Activated CD8-positive, alpha-beta memory T cell treated with anti-CD3 and anti-CD28 coated beads for 48 hours (primary cell): ENCODE measurements around the gene TBX20.

ENCODE experiments used
- DNase-seq, 3 experiments: peaks; one replicate each; pipeline ENCODE4 v3.0.0-alpha.2; 2020; ENCODE audit warnings: low read depth in 2 of 3, low spot score in 2 of 3

TBX20 gene

GRCh38 chr7:35253710-35254495 is at the start of gene TBX20:
Gene TBX20, minus strand, starts transcription at chr7:35254100. Its CDS starts 480 bp downstream, at chr7:35253620.
- no peak for DNase-seq

- DNase-seq: no peak
Observed at GRCh38 chr7:35289376-35289775, 35.5 kb upstream of the TBX20 start.

DNA sequence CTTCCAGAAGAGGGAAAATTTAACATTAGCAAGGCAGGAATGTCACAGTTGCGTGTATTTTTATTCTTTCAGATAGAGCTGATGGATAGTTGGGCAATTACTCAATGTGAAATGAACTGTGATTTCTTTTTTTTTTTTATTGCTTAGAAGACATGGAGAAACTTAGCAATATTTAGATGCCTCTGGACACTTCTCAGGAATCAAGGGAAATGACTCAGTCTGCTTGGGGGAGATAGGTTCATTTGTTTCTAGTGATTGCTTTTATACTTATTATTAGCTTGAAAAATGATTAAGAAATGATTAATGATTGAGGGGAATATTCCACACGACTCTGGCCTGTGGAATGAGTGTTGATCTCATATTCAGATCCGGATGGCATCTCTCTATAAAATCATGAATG is 33.1 kb upstream of the TBX20 start:
- DNase-seq: no peak

- no peak for DNase-seq
Observed at GRCh38 chr7:35286422-35286821, 32.5 kb upstream of the TBX20 start.

DNA sequence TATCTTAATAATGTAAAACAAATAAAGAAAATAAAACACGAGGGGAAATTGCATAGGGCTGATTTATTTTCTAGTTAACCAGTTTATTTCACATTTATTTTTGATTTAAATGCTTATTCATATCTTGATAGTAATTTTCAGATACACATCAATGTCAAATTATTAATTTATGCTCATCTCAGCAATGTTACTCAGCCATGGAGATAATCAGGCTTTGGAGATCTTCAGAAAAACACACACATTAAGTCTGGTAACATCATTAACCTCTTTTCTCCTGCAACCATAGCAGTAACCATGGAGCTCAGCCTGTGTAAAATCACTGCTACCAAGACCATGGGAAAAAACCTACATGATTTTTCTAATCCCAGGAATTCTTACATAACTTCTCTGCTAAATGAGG is 31.9 kb upstream of the TBX20 start:
- DNase-seq: no peak

DNA sequence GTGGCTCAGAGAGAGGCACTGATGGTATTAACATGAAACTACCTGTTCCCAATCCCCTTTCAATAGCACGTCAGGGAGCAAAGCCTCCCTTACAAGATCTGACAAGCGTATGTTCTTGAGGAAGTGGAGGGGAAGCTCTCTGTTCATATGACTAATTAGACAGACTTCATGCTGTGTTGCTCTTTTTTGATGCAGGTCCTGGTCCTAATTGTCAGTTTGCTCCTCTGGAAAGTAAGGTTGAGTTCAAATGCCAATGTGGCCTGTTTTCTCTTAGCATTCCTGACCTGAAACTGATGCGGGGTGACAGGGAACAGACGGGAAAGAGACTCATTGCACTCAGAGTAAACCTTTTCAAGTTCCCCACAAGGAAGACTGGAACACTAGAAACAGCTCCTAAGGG is 27.0 kb upstream of the TBX20 start:
- no peak for DNase-seq

DNA sequence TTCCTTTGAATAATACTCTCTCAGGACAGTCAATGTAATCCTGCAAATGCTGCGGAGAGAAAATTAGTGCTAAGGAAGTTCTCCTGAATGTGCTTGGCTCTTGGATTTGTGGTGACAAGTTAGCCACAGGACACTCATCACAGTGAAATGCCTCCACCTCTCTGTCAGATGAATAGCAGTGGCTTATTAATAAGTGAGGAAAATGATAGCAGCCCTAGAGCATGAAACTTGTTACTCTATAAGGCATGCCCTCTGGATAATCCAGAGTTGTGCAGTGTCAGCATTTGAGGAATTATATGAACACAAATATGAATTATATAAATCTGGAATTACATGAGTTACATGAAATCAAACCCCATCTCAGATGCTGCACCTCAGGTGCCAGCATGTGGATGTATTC is 23.5 kb upstream of the TBX20 start:
- no peak for DNase-seq

- no peak for DNase-seq
Observed at GRCh38 chr7:35272246-35272645, 18.3 kb upstream of the TBX20 start.

- no peak for DNase-seq
Observed at GRCh38 chr7:35268953-35269352, 15.1 kb upstream of the TBX20 start.

DNA sequence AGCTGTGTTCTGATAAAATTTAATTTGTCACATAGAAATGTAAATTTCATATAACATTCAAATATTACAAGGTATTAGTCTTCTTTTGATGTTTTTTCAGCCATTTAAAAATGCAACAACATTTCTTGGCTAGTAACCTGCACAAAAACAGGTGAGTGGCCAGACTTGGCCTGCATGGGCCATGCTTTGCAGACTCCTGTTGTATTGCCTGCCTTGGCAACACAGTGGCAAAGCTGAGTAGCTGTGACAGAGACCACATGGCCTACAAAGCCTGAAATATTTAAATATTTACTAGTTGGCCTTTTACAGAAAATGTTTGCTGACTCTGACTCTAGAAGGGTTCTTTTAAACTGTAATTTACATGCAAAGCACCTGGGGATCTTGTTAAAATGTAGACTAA is 13.5 kb upstream of the TBX20 start:
- no peak for DNase-seq

DNA sequence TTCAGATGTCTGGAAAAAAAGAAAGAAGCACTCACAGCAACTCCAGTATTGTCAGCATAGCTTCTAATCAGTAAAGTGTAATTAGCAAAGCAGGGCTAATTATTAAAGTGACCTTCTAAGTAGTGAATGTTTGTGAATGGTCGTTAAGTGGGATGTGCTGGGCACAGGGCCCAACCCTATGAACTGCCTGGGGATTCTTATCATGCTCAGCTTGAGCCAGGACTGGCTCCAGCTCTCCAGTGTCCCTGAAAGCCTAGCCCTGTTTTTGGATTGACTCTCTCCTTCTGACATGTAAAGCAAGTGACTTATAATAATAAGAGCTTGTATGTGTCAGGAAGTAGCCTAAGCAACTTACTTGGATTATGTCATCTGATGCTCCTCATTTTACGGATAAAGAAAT is 9.5 kb upstream of the TBX20 start:
- no peak for DNase-seq

DNA sequence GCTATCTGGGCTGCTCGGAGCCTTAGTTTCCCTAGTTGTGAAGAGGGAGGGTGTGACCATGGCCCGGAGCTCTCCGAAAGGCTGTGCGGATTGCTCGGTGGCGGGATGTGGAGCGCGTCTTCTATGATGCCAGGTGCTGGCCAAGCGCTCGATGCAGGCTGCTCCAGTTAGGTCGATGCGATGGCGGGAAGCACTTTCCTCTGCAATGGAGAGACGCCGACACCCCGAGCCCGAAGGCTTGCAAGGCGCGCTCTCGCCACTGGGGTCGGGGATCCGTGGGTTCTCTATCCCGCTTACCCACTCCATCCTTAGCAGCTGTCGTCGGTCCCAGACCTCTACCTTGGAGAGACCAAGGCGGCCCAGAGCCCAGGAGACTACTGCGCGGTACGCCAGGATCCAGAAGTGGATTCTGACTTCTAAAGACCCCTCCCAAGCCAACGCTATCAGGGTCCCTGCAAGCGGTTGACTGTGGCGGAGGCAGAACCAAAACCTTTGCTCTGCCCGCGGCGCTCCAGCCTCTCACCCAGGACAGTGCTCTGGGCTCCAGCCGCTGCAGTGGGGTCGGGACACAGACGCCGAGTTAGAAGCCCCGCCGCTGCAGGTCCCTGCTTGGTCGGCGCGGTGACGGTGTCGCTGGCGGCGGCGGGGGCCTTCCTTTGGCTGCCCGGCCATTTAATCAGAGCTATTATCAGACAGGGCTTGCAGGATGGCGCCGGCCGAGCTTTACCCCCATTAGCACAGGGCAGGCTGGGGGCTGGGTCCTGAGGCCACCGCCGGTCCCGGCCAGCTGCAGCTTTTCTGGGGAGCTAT is 7.8 kb upstream of the TBX20 start:
- no peak for DNase-seq

DNA sequence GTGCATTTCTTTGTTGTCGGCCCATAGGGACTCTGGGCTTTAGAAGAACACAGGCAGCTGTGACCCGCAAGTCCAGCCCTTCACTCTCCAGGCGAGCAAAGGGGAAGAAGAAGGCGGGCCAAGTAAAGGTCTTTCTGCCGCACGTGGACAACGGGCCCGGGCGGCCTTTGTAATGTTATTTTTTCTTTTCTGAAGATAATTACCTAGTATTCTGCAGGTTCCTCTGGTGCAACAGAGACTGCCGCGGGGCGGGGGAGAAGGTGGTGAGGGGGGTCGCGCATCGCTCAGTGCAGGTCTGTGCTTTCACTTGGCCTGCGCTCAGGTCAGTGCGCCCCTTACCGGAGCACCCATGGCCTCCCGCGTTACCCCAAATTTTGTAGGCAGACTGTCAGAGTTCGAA is 7.1 kb upstream of the TBX20 start:
- no peak for DNase-seq

DNA sequence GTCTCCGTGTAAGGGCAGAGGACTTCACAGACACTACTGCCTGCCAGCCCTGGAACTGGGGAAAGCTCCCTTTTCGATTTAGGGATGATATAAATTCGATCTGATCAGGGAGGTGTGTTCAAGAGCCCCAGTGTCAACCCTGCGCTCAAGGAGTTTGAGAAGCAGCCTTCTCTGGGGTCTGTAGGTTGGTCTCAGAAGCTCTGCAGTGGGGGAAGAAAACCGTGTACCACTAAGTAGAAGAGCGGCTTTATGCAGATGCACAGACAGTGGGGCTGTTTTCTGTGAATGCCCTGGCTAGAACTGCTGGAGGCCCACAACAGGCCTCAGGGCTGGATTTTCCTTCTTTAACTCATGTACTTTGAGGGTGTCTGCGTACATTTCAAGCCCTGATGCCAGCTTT is 6.3 kb upstream of the TBX20 start:
- no peak for DNase-seq

DNA sequence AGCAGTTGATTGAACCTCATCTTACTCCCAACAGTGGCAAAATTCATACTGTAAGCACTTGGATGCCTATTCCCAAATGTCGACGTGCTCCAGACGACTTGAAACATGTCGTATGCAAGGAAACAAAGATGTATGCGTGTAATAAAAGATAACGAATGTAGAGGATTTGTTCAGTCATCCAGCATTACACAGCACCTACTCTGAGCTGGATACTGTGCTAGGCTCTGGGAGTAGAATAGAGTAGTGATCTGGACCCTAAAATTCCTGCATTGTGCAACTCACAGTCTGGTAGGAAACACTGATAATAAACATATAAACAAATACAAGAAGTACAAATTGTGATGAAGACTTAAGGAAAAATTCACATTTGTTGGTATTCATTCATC is 5.6 kb upstream of the TBX20 start:
- DNase-seq: no peak

GRCh38 chr7:35258868-35259522 is 5.1 kb upstream of the TBX20 start:
- no peak for DNase-seq

GRCh38 chr7:35258125-35258867 is 4.4 kb upstream of the TBX20 start:
- no peak for DNase-seq

DNA sequence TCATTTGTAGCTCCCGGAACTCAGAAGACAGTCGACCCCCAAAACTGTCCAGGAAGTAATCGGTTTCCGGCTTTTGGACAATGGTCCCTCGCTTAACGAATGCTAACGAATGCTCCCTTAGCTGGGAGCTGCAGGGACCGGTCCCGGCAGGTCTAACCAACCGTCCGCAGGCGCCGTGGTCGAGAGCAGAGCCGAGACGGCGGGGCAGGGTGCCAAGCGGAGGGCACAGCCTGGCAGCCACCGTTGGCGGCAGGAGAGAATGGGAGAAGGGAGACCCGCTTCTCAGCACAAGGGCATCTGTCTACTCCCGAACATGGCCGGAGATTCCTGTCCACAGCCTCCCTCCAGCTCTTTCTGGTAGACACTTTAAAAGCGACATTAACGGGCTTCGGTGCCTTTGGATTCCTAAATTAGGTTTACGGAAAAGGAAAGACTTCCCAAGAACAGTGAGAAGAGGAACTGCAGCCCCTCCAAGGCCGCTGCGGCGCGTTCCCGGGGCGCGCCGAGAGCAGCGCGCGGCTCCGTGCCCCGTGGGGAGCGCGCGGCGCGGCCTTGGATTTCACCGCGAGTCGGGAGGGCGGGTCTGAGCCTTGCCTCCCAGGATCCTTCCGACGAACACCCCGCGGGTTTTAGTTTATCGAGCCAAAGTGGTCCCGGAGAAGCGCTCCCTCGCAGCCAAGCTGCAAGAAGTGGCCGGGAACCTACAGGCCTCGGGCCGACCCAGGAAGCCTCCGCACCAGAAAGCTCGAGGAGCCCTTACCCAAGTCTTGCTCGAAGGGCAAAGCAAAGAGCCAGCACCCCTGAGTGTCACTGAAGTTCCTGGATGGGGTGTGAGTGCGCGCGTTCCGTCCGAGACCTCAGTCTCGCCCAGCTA is 3.6 kb upstream of the TBX20 start:
- no peak for DNase-seq

DNA sequence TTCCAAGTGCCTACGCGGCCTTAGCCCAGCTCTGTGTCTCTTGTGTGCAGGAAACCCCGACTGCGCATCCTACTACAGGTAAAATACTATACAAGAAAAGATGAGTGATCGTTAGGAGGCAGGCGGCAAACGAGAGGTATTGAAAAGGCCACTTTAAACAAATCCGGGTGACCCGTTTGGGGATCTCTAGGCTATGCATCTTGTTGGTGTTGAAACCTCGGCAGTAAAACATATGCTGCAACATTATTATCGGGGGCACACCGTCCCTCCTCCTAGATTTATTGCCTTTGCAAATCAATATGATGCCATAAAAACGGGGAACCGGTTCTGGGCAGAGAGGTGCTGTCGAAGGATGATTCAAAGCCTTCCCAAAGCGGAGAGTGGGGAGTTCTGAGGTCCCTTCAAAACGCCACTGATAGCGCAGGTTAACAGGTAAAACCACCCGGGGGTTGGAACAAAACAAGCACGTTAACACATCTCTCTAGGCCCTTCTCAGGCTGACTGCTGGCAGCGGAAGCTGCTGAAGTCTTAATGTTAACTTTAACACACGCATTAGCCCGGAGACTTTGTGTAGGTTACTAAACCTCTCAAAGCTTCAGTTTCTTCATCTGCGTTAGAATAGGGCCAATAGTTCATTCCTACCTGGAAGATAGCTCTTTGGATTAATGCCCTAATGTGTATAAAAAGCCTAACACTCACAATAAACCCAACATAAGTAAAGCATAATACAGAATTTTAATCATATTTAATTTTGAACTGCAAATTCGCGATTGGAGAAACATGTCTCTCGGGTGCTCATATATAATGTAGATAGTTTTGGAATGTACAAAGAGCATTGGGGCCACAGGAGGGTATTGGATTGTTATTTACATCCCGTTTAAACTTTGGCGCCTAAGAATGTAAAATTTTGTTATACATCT is 2.6 kb upstream of the TBX20 start:
- DNase-seq: no peak
